Tibial artery (tissue), 4 donors: ENCODE measurements around the gene CNBP.
A peak's percentile ranks its signal among the peaks of the same experiment; 100 is the strongest.
"Not testable (repeated sequence)": the region's sequence is repeated elsewhere in the genome, so short reads cannot be mapped to it uniquely, and the experiment has no call there.

Experiments used
- DNase-seq, 2 donors: peaks; one replicate each; pipeline ENCODE4 v3.0.0-alpha.2; 2019
- H3K27ac ChIP-seq, 2 donors: fragments of 200-600 bp; sonication (generic) in 1 of 2; 1 replicate in 1 of 2; 2 replicates in 1 of 2; pipeline ENCODE4 v1.5.1; 2018 to 2019; ENCODE audit warnings: mild to moderate bottlenecking in 1 of 2
- H3K27me3 ChIP-seq, 2 donors: fragments of 200-600 bp; sonication (generic) in 1 of 2; one replicate each; pipeline versions ENCODE4 v1.5.1 to v1.6.0; 2016 to 2019
- H3K36me3 ChIP-seq, 3 donors: fragments of 200-600 bp; sonication (generic) in 2 of 3; one replicate each; pipeline ENCODE4 v1.5.1; 2016 to 2019; ENCODE audit warnings: mild to moderate bottlenecking in 2 of 3
- H3K4me1 ChIP-seq, 4 donors: fragments of 200-600 bp; sonication (generic) in 2 of 4; 1 replicate in 3 of 4; 2 replicates in 1 of 4; pipeline ENCODE4 v1.5.1; 2016 to 2019
- H3K4me3 ChIP-seq, 2 donors: fragments of 200-600 bp; sonication (generic) in 1 of 2; 1 replicate in 1 of 2; 2 replicates in 1 of 2; pipeline ENCODE4 v1.5.1; 2018 to 2019; ENCODE audit warnings: mild to moderate bottlenecking in 2 of 2
- H3K9me3 ChIP-seq, 3 donors: fragments of 200-600 bp; sonication (generic) in 1 of 3; one replicate each; pipeline ENCODE4 v1.5.1; 2016 to 2019
- CTCF ChIP-seq, 2 experiments: fragments of 200-600 bp in 1 of 2; fragments of 450-650 bp in 1 of 2; IDR thresholded peaks; one replicate each; pipeline ENCODE4 v1.5.1; 2017 to 2019; ENCODE audit warnings: antibody characterized with exemption in 2 of 2, mild to moderate bottlenecking in 1 of 2, moderate library complexity in 1 of 2
- intact Hi-C: fragments of 100-400 bp; cut with DNase I; formaldehyde crosslinking; loops from one replicate; pipeline ENCODE4 v1.15.0; 2023; ENCODE audit warnings: low total_unique reads

Gene CNBP

GRCh38 chr3:129173725-129174124, 10.0 kb downstream of the CNBP start:
- H3K4me3 ChIP-seq, result peak overlapping the region in 1 of 2 donors; percentile 1
- DNase-seq, result no peak
- no peak for TF ChIP-seq CTCF (IDR thresholded peaks at IDR 0.05)
- H3K27ac ChIP-seq, result peak overlapping the region; percentile 6 to 10
- intact Hi-C loops, result no loop called here
- H3K4me1 ChIP-seq, result peaks cover 0 to 81% (median 65%) of the 10 kb centered on the region in 4 donors
- H3K9me3 ChIP-seq, result no peaks in the 10 kb centered on the region
- H3K27me3 ChIP-seq, result no peaks in the 10 kb centered on the region
- H3K36me3 ChIP-seq, result peaks cover 35 to 47% (median 36%) of the 10 kb centered on the region in 3 donors

- H3K4me3 ChIP-seq, result peak overlapping the region in 1 of 2 donors; percentile 1
- H3K9me3 ChIP-seq, result no peaks in the 10 kb centered on the region
- peaks cover 35 to 47% (median 36%) of the 10 kb centered on the region in 3 donors for H3K36me3 ChIP-seq
- no peak for DNase-seq
- peaks cover 0 to 76% (median 60%) of the 10 kb centered on the region in 4 donors for H3K4me1 ChIP-seq
- H3K27ac ChIP-seq, result peak overlapping the region; percentile 6 to 10
- H3K27me3 ChIP-seq, result no peaks in the 10 kb centered on the region
- no peak for TF ChIP-seq CTCF (IDR thresholded peaks at IDR 0.05)
- intact Hi-C loops, result no loop called here
These were observed 10.5 kb downstream of the CNBP start for GRCh38 chr3:129173206-129173605.

- intact Hi-C loops, result no loop called here
- H3K4me1 ChIP-seq, result peaks cover 0 to 23% (median 19%) of the 10 kb centered on the region in 4 donors
- H3K27me3 ChIP-seq, result no peaks in the 10 kb centered on the region
- DNase-seq, result no peak
- no peak overlapping the region for H3K27ac ChIP-seq
- no peak for TF ChIP-seq CTCF (IDR thresholded peaks at IDR 0.05)
- H3K9me3 ChIP-seq, result no peaks in the 10 kb centered on the region
- no peak overlapping the region for H3K4me3 ChIP-seq
- H3K36me3 ChIP-seq, result peaks cover 63 to 73% (median 66%) of the 10 kb centered on the region in 3 donors
These were observed 16.9 kb downstream of the CNBP start for GRCh38 chr3:129166579-129167332.

GRCh38 chr3:129165594-129165993, 18.1 kb downstream of the CNBP start:
- H3K36me3 ChIP-seq, result peaks cover 51 to 61% (median 55%) of the 10 kb centered on the region in 3 donors
- H3K4me3 ChIP-seq, H3K9me3 ChIP-seq, H3K27ac ChIP-seq, DNase-seq, intact Hi-C loops, H3K27me3 ChIP-seq: not testable (repeated sequence)
- peaks cover 0 to 15% (median 13%) of the 10 kb centered on the region in 4 donors for H3K4me1 ChIP-seq

GRCh38 chr3:129164500-129164899, 19.2 kb downstream of the CNBP start:
- peaks cover 0 to 21% (median 17%) of the 10 kb centered on the region in 4 donors for H3K4me1 ChIP-seq
- no peaks in the 10 kb centered on the region for H3K27me3 ChIP-seq
- TF ChIP-seq CTCF (IDR thresholded peaks at IDR 0.05), result no peak
- H3K36me3 ChIP-seq, result peaks cover 40 to 50% (median 44%) of the 10 kb centered on the region in 3 donors
- no peak for DNase-seq
- H3K4me3 ChIP-seq, result no peak overlapping the region
- H3K27ac ChIP-seq, result no peak overlapping the region
- intact Hi-C loops, result no loop called here
- H3K9me3 ChIP-seq, result no peaks in the 10 kb centered on the region
